KMS-11 (cell line): ENCODE results near the gene ADARB1.

Source experiments
- H2AFZ ChIP-seq: fragments of 200-600 bp; sonication (generic); 2 replicates; pipeline ENCODE4 v1.6.1; 2016; ENCODE audit warnings: antibody characterized with exemption, mixed run types, low read depth
- H3K27ac ChIP-seq: fragments of 200-600 bp; sonication (generic); 2 replicates; pipeline ENCODE4 v1.6.1; 2016; ENCODE audit warnings: mild to moderate bottlenecking, mixed run types
- H3K27me3 ChIP-seq: fragments of 200-600 bp; sonication (generic); 2 replicates; pipeline ENCODE4 v1.6.1; 2017; ENCODE audit warnings: mild to moderate bottlenecking, low read depth, mixed run types, moderate library complexity; ENCODE audit not compliant: insufficient read depth
- H3K36me3 ChIP-seq: fragments of 200-600 bp; sonication (generic); 2 replicates; pipeline ENCODE4 v1.6.1; 2017; ENCODE audit warnings: mild to moderate bottlenecking, mixed run types; ENCODE audit not compliant: insufficient read depth
- H3K4me1 ChIP-seq: fragments of 200-600 bp; sonication (generic); 2 replicates; pipeline ENCODE4 v1.6.1; 2016; ENCODE audit warnings: mild to moderate bottlenecking, low read depth, mixed run types; ENCODE audit not compliant: poor library complexity, severe bottlenecking
- H3K4me2 ChIP-seq: fragments of 200-600 bp; sonication (generic); 2 replicates; pipeline ENCODE4 v1.7.0; 2016; ENCODE audit warnings: mild to moderate bottlenecking, mixed run types
- H3K4me3 ChIP-seq: fragments of 200-600 bp; sonication (generic); IDR thresholded peaks from 2 replicates; pipeline ENCODE4 v1.6.1; 2017; ENCODE audit warnings: low read depth, low read length, mixed read lengths; ENCODE audit not compliant: insufficient read depth
- H3K79me2 ChIP-seq: fragments of 200-600 bp; sonication (generic); 2 replicates; pipeline ENCODE4 v1.6.1; 2016; ENCODE audit warnings: low read depth, mixed run types; ENCODE audit not compliant: insufficient read depth
- H3K9ac ChIP-seq: fragments of 200-600 bp; sonication (generic); 2 replicates; pipeline ENCODE4 v1.6.1; 2016; ENCODE audit warnings: mild to moderate bottlenecking, mixed run types
- H4K20me1 ChIP-seq: fragments of 200-600 bp; sonication (generic); 2 replicates; pipeline ENCODE4 v1.6.1; 2016; ENCODE audit warnings: mild to moderate bottlenecking, mixed run types; ENCODE audit not compliant: insufficient read depth
- CTCF ChIP-seq: fragments of 200-600 bp; sonication (generic); conservative IDR thresholded peaks from 2 replicates; pipeline ENCODE4 v1.6.1; 2017; ENCODE audit warnings: low read depth, mild to moderate bottlenecking, antibody characterized with exemption, low read length, moderate library complexity, mixed read lengths

The ADARB1 gene

GRCh38 chr21:45262041-45262581 lies 187.7 kb downstream of the ADARB1 start:
- Histone ChIP-seq H3K4me1 (no peaks in the 10 kb centered on the region), H3K4me2 (no peak overlapping the region)
- TF ChIP-seq CTCF = no peak

GRCh38 chr21:45262616-45263015 lies 188.2 kb downstream of the ADARB1 start:
- TF ChIP-seq CTCF = no peak
- Histone ChIP-seq H3K79me2 (no peaks in the 10 kb centered on the region), H3K27me3 (no peaks in the 10 kb centered on the region; the same call in 1 of the 2 replicates)

More at GRCh38 chr21:45262041-45262581, 187.7 kb downstream of the ADARB1 start:
- Histone ChIP-seq H3K9ac (no peak overlapping the region), H3K27me3 (no peaks in the 10 kb centered on the region; the same call in 1 of the 2 replicates), H3K79me2 (no peaks in the 10 kb centered on the region), H3K36me3 (no peaks in the 10 kb centered on the region), H2AFZ (no peak overlapping the region), H4K20me1 (no peaks in the 10 kb centered on the region), H3K27ac (no peak overlapping the region), H3K4me3 (no peak overlapping the region)

GRCh38 chr21:45263534-45263933 lies 189.2 kb downstream of the ADARB1 start:
- Histone ChIP-seq H3K36me3 (no peaks in the 10 kb centered on the region), H3K4me2 (no peak overlapping the region), H3K9ac (no peak overlapping the region), H3K4me3 (no peak overlapping the region), H3K27me3 (no peaks in the 10 kb centered on the region; the same call in 1 of the 2 replicates), H2AFZ (no peak overlapping the region), H3K79me2 (no peaks in the 10 kb centered on the region), H3K4me1 (no peaks in the 10 kb centered on the region), H3K27ac (no peak overlapping the region), H4K20me1 (no peaks in the 10 kb centered on the region)
- no peak for TF ChIP-seq CTCF

More at GRCh38 chr21:45262616-45263015, 188.2 kb downstream of the ADARB1 start:
- H4K20me1 ChIP-seq = no peaks in the 10 kb centered on the region
- H3K4me3 ChIP-seq = no peak overlapping the region
- no peak overlapping the region for H3K27ac ChIP-seq
- no peak overlapping the region for H3K9ac ChIP-seq
- H3K4me2 ChIP-seq = no peak overlapping the region
- H2AFZ ChIP-seq = no peak overlapping the region
- H3K4me1 ChIP-seq = no peaks in the 10 kb centered on the region
- no peaks in the 10 kb centered on the region for H3K36me3 ChIP-seq

DNA sequence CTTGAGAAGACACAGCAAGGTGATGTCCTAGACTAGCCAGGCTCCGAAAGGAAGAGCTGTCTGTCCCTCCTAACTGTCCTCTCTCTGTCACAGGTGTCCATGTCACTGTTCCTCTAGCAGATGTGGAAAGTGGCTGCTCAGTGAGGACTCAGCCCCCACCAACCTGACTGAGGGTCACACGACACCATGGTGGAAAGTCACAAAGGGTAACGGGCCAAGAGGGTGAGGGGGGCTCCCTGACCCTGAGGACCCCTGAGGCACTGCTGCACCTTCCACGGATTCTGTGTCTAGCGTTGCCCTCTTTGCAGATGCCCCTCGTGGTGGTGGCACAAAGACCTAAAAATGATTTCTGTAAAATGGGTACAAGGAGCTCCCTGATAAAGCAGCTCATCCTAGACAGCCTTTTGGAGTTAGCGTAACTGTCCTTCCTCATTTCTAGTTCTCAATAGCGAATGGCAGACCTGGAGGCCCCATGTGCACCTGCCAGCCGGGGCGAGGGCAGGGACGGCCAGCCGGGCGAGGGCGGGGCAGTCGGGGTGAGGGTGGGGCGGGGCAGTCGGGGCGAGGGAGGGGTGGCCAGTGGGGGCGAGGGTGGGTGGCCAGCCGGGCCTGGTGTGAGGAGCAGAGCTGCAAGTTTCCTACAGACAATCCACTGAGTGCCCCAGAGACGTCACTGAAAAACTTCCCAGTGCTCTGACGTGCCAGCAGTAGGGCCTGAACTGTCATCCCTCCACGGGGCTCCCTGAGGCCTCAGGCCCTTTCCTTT lies 189.9 kb downstream of the ADARB1 start:
- Histone ChIP-seq H3K4me2 (no peak overlapping the region), H3K9ac (no peak overlapping the region), H4K20me1 (no peaks in the 10 kb centered on the region), H3K36me3 (no peaks in the 10 kb centered on the region), H3K4me1 (no peaks in the 10 kb centered on the region), H3K4me3 (no peak overlapping the region), H3K27ac (no peak overlapping the region), H3K27me3 (no peaks in the 10 kb centered on the region; the same call in 1 of the 2 replicates), H2AFZ (no peak overlapping the region), H3K79me2 (no peaks in the 10 kb centered on the region)
- no peak for TF ChIP-seq CTCF
